ENCODE results near the gene CMTM8. TPM values are rescaled to one million over a fixed set of nuclear protein-coding genes. Genes with fewer than 3 reads are reported as not detected.

CMTM8 gene
- total and polyA plus RNA-seq, 2 experiments from 2014 or later = 19.9 to 24.5 TPM

DNA sequence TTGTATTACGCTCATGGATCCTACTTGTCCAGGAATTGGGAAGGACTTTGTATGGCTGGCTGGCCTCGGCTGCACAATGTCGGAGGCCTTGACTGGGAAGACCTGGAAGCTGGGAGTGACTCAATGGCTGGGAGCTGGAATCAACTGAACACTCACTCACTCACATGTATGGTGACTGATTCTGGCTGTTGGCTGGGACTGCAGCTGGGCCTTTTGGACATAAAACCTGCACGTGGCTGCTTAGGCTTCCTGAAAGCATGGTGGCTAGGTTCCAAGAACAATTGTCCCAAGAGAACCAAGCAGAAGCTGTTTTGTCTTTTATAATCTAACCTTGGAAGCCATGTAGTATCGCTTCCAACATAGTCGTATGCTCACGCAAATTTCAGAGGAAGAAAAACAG is 38.0 kb upstream of the CMTM8 start:
- H3K27ac Mint-ChIP-seq = no peak overlapping the region
- H3K4me1 ChIP-seq (ENCODE audit: insufficient read depth) = no peaks in the 10 kb centered on the region

More for the DNA sequence above, 38.0 kb upstream of the CMTM8 start:
- H3K79me2 ChIP-seq (replicated peaks; ENCODE audit: insufficient read depth) = no peaks in the 10 kb centered on the region
- no peaks in the 10 kb centered on the region for H3K36me3 ChIP-seq (ENCODE audit: insufficient read depth)
- Mint-ChIP-seq H3K36me3 (ENCODE audit: low read depth) (no peaks in the 10 kb centered on the region), H3K4me1 (no peaks in the 10 kb centered on the region; the same call in 2 of the 3 replicates), H3K4me3 (no peak overlapping the region), H3K27me3 (ENCODE audit: insufficient read depth, low read depth, poor library complexity) (no peaks in the 10 kb centered on the region), H3K9me3 (no peaks in the 10 kb centered on the region)
- H3K4me2 ChIP-seq = no peak overlapping the region
- H3K4me3 ChIP-seq = no peak overlapping the region
- no peaks in the 10 kb centered on the region for H4K20me1 ChIP-seq (replicated peaks; ENCODE audit: insufficient read depth)
- no peak overlapping the region for H2AFZ ChIP-seq
- H3K27me3 ChIP-seq (ENCODE audit: insufficient read depth) = no peaks in the 10 kb centered on the region
- no peak for TF ChIP-seq ZNF331 (CRISPR knock-in tag; IDR thresholded peaks at IDR 0.05; ENCODE audit: low read depth)
- TF ChIP-seq EZH2phosphoT487 (IDR thresholded peaks at IDR 0.05; ENCODE audit: unreplicated experiment) = no peak
- TF ChIP-seq, protein P1, sequence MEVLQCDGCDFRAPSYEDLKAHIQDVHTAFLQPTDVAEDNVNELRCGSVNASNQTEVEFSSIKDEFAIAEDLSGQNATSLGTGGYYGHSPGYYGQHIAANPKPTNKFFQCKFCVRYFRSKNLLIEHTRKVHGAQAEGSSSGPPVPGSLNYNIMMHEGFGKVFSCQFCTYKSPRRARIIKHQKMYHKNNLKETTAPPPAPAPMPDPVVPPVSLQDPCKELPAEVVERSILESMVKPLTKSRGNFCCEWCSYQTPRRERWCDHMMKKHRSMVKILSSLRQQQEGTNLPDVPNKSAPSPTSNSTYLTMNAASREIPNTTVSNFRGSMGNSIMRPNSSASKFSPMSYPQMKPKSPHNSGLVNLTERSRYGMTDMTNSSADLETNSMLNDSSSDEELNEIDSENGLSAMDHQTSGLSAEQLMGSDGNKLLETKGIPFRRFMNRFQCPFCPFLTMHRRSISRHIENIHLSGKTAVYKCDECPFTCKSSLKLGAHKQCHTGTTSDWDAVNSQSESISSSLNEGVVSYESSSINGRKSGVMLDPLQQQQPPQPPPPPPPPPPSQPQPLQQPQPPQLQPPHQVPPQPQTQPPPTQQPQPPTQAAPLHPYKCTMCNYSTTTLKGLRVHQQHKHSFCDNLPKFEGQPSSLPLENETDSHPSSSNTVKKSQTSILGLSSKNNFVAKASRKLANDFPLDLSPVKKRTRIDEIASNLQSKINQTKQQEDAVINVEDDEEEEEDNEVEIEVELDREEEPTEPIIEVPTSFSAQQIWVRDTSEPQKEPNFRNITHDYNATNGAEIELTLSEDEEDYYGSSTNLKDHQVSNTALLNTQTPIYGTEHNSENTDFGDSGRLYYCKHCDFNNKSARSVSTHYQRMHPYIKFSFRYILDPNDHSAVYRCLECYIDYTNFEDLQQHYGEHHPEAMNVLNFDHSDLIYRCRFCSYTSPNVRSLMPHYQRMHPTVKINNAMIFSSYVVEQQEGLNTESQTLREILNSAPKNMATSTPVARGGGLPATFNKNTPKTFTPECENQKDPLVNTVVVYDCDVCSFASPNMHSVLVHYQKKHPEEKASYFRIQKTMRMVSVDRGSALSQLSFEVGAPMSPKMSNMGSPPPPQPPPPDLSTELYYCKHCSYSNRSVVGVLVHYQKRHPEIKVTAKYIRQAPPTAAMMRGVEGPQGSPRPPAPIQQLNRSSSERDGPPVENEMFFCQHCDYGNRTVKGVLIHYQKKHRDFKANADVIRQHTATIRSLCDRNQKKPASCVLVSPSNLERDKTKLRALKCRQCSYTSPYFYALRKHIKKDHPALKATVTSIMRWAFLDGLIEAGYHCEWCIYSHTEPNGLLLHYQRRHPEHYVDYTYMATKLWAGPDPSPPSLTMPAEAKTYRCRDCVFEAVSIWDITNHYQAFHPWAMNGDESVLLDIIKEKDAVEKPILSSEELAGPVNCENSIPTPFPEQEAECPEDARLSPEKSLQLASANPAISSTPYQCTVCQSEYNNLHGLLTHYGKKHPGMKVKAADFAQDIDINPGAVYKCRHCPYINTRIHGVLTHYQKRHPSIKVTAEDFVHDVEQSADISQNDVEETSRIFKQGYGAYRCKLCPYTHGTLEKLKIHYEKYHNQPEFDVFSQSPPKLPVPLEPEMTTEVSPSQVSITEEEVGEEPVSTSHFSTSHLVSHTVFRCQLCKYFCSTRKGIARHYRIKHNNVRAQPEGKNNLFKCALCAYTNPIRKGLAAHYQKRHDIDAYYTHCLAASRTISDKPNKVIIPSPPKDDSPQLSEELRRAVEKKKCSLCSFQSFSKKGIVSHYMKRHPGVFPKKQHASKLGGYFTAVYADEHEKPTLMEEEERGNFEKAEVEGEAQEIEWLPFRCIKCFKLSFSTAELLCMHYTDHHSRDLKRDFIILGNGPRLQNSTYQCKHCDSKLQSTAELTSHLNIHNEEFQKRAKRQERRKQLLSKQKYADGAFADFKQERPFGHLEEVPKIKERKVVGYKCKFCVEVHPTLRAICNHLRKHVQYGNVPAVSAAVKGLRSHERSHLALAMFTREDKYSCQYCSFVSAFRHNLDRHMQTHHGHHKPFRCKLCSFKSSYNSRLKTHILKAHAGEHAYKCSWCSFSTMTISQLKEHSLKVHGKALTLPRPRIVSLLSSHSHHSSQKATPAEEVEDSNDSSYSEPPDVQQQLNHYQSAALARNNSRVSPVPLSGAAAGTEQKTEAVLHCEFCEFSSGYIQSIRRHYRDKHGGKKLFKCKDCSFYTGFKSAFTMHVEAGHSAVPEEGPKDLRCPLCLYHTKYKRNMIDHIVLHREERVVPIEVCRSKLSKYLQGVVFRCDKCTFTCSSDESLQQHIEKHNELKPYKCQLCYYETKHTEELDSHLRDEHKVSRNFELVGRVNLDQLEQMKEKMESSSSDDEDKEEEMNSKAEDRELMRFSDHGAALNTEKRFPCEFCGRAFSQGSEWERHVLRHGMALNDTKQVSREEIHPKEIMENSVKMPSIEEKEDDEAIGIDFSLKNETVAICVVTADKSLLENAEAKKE (CRISPR knock-in tag; IDR thresholded peaks at IDR 0.05) = no peak
- TF ChIP-seq, protein P2, sequence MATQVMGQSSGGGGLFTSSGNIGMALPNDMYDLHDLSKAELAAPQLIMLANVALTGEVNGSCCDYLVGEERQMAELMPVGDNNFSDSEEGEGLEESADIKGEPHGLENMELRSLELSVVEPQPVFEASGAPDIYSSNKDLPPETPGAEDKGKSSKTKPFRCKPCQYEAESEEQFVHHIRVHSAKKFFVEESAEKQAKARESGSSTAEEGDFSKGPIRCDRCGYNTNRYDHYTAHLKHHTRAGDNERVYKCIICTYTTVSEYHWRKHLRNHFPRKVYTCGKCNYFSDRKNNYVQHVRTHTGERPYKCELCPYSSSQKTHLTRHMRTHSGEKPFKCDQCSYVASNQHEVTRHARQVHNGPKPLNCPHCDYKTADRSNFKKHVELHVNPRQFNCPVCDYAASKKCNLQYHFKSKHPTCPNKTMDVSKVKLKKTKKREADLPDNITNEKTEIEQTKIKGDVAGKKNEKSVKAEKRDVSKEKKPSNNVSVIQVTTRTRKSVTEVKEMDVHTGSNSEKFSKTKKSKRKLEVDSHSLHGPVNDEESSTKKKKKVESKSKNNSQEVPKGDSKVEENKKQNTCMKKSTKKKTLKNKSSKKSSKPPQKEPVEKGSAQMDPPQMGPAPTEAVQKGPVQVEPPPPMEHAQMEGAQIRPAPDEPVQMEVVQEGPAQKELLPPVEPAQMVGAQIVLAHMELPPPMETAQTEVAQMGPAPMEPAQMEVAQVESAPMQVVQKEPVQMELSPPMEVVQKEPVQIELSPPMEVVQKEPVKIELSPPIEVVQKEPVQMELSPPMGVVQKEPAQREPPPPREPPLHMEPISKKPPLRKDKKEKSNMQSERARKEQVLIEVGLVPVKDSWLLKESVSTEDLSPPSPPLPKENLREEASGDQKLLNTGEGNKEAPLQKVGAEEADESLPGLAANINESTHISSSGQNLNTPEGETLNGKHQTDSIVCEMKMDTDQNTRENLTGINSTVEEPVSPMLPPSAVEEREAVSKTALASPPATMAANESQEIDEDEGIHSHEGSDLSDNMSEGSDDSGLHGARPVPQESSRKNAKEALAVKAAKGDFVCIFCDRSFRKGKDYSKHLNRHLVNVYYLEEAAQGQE (IDR thresholded peaks at IDR 0.05; ENCODE audit: unreplicated experiment) = no peak
- TF ChIP-seq NANOG (IDR thresholded peaks at IDR 0.05; ENCODE audit: borderline replicate concordance) = no peak
- TF ChIP-seq ZNF114 (CRISPR knock-in tag; IDR thresholded peaks at IDR 0.05) = no peak
- TF ChIP-seq, protein P3, sequence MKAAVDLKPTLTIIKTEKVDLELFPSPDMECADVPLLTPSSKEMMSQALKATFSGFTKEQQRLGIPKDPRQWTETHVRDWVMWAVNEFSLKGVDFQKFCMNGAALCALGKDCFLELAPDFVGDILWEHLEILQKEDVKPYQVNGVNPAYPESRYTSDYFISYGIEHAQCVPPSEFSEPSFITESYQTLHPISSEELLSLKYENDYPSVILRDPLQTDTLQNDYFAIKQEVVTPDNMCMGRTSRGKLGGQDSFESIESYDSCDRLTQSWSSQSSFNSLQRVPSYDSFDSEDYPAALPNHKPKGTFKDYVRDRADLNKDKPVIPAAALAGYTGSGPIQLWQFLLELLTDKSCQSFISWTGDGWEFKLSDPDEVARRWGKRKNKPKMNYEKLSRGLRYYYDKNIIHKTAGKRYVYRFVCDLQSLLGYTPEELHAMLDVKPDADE (IDR thresholded peaks at IDR 0.05) = no peak
- no peak for TF ChIP-seq EZH2 (IDR thresholded peaks at IDR 0.05; ENCODE audit: low read depth, unreplicated experiment)
- no peak for TF ChIP-seq CREB1 (CRISPR knock-in tag; IDR thresholded peaks at IDR 0.05; ENCODE audit: low read depth)
- TF ChIP-seq JUNB (IDR thresholded peaks at IDR 0.05; ENCODE audit: unreplicated experiment) = no peak
- TF ChIP-seq, protein P4, sequence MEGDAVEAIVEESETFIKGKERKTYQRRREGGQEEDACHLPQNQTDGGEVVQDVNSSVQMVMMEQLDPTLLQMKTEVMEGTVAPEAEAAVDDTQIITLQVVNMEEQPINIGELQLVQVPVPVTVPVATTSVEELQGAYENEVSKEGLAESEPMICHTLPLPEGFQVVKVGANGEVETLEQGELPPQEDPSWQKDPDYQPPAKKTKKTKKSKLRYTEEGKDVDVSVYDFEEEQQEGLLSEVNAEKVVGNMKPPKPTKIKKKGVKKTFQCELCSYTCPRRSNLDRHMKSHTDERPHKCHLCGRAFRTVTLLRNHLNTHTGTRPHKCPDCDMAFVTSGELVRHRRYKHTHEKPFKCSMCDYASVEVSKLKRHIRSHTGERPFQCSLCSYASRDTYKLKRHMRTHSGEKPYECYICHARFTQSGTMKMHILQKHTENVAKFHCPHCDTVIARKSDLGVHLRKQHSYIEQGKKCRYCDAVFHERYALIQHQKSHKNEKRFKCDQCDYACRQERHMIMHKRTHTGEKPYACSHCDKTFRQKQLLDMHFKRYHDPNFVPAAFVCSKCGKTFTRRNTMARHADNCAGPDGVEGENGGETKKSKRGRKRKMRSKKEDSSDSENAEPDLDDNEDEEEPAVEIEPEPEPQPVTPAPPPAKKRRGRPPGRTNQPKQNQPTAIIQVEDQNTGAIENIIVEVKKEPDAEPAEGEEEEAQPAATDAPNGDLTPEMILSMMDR (conservative IDR thresholded peaks at IDR 0.05; ENCODE audit: low read depth in 2 of 2) = no peak
- TF ChIP-seq STAT1 (IDR thresholded peaks at IDR 0.05; ENCODE audit: unreplicated experiment) = no peak
- no peak for TF ChIP-seq POLR2AphosphoS5 (IDR thresholded peaks at IDR 0.05; ENCODE audit: low read depth)
- H3K27ac ChIP-seq (ENCODE audit: low read depth) = no peak overlapping the region
- ATAC-seq (no peak), DNase-seq (ENCODE audit: low spot score) (no peak)
- H3F3A ChIP-seq (replicated peaks; ENCODE audit: low read depth) = no peaks in the 10 kb centered on the region
- H3K9me2 ChIP-seq (ENCODE audit: insufficient read depth) = no peaks in the 10 kb centered on the region; the same call in 1 of the 2 replicates
